Measurements from ENCODE around the gene PTGER1.
"Not testable (repeated sequence)": the region's sequence is repeated elsewhere in the genome, so short reads cannot be mapped to it uniquely, and the experiment has no call there.

The PTGER1 gene

GRCh38 chr19:14510311-14511228, 35.4 kb upstream of the PTGER1 start:
- peak overlapping the region; percentile 17 for H3K4me3 ChIP-seq (ENCODE audit: low read depth, low read length)
- peak; percentile 88 for DNase-seq (ENCODE audit: low read depth)
- TF ChIP-seq CTCF (conservative IDR thresholded peaks at IDR 0.05; ENCODE audit: low read depth, low read length): no peak

GRCh38 chr19:14507704-14508542, 32.8 kb upstream of the PTGER1 start:
- TF ChIP-seq CTCF (conservative IDR thresholded peaks at IDR 0.05; ENCODE audit: low read depth, low read length): no peak
- DNase-seq (ENCODE audit: low read depth): peak; percentile 63
- H3K4me3 ChIP-seq (ENCODE audit: low read depth, low read length): no peak overlapping the region

- no peak overlapping the region for H3K4me3 ChIP-seq (ENCODE audit: low read depth, low read length)
- peak; percentile 76 for DNase-seq (ENCODE audit: low read depth)
- peak; percentile 81 for TF ChIP-seq CTCF (conservative IDR thresholded peaks at IDR 0.05; ENCODE audit: low read depth, low read length)
Measured at GRCh38 chr19:14505488-14506239, 30.5 kb upstream of the PTGER1 start.

GRCh38 chr19:14504575-14504974, 29.4 kb upstream of the PTGER1 start:
- not testable (repeated sequence) for DNase-seq (ENCODE audit: low read depth); H3K4me3 ChIP-seq (ENCODE audit: low read depth, low read length)

GRCh38 chr19:14503285-14503684, 28.1 kb upstream of the PTGER1 start:
- H3K4me3 ChIP-seq (ENCODE audit: low read depth, low read length): no peak overlapping the region
- no peak for TF ChIP-seq CTCF (conservative IDR thresholded peaks at IDR 0.05; ENCODE audit: low read depth, low read length)
- DNase-seq (ENCODE audit: low read depth): no peak

- H3K4me3 ChIP-seq (ENCODE audit: low read depth, low read length): no peak overlapping the region
- no peak for TF ChIP-seq CTCF (conservative IDR thresholded peaks at IDR 0.05; ENCODE audit: low read depth, low read length)
- DNase-seq (ENCODE audit: low read depth): peak; percentile 53
Measured at GRCh38 chr19:14502334-14503092, 27.4 kb upstream of the PTGER1 start.
